Fibroblast of skin of left biceps (primary cell): ENCODE data around the gene TAS2R50.

Source experiments
- DNase-seq, 2 experiments: peaks; one replicate each; pipeline ENCODE4 v3.0.0-alpha.2; 2013; ENCODE audit warnings: low read depth in 2 of 2

The TAS2R50 gene

DNA sequence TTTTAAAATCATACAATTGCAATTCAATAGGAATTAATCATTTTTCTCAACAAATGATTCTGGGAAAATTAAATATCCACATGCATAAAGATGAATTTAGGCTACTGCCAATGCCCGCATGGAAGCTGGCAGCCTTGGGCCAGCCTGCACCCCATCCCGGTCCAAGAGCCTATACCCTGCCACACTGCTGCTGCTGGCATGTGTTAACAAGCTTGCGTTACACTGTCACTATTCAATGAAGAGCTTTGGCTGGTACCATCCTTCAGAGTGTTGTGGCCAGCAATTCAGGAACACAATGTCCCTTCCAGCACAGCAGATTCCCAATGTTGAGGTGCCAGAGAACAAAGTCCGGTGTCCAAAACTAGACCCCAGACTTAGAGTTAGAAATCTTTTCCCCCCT lies 34.1 kb downstream of the TAS2R50 start:
- DNase-seq: no peak

- no peak for DNase-seq
Observed at GRCh38 chr12:10943167-10943566, 43.5 kb downstream of the TAS2R50 start.

DNA sequence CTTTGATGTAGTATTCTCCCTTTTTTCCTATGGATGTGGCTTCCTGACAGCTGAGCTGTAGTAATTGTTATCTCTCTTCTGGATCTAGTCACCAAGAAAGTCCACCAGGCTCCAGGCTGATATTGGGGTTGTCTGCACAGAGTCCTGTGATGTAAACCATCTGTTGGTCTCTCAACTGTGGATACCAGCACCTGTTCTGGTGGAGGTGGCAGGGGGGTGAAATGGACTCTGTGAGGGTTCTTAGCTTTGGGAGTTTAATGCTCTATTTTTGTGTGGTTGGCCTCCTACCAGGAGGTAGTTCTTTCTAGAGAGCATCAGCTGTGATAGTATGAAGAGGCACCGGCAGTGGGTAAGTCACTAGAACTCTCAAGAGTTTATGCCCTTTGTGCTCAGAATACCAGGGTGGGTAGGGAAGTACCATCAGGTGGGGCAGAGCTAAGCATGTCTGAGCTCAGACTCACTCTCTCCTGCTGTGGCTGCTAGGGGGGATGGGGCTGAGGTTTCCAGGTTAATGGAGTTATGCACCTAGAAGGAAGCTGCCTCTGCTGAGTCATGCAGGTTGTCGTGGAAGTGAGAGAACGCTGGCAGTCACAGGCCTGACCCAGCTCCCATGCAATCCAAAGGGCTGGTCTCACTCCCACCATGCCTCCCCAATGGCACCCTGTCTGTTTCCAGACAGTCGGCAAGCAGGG lies 44.6 kb downstream of the TAS2R50 start:
- DNase-seq: no peak

GRCh38 chr12:10941369-10941768 lies 45.3 kb downstream of the TAS2R50 start:
- DNase-seq: no peak

- peak; percentile 22 to 26 for DNase-seq
Observed at GRCh38 chr12:10940389-10940788, 46.3 kb downstream of the TAS2R50 start.

- DNase-seq: no peak
Observed at GRCh38 chr12:10939163-10939562, 47.5 kb downstream of the TAS2R50 start, which contains the start of gene TAS2R14. Gene TAS2R14 (minus strand): TSS chr12:10939263. CDS start chr12:10939207, 56 bp downstream.

GRCh38 chr12:10936506-10936905 lies 50.2 kb downstream of the TAS2R50 start:
- no peak for DNase-seq
